Hematopoietic multipotent progenitor cell treated with erythropoietin and hydrocortisone succinate and interleukin-3 and kit ligand, for 8 days (in vitro differentiated cells): ENCODE measurements around the gene CMPK1.

Experiments used
- DNase-seq: peaks from one replicate; pipeline ENCODE4 v3.0.0-alpha.2; 2015

Gene CMPK1

GRCh38 chr1:47396671-47397196 is 63.1 kb downstream of the CMPK1 start:
- DNase-seq: no peak

GRCh38 chr1:47399138-47399845 is 65.7 kb downstream of the CMPK1 start:
- no peak for DNase-seq

GRCh38 chr1:47399846-47400155 is 66.2 kb downstream of the CMPK1 start:
- no peak for DNase-seq

GRCh38 chr1:47401761-47402160 is 68.2 kb downstream of the CMPK1 start:
- no peak for DNase-seq

GRCh38 chr1:47402591-47402990 is 69.0 kb downstream of the CMPK1 start:
- no peak for DNase-seq

GRCh38 chr1:47403321-47403910 is 69.8 kb downstream of the CMPK1 start:
- no peak for DNase-seq

GRCh38 chr1:47405697-47406096 is 72.1 kb downstream of the CMPK1 start:
- no peak for DNase-seq

- no peak for DNase-seq
These were observed 73.4 kb downstream of the CMPK1 start for GRCh38 chr1:47406966-47407365.

- no peak for DNase-seq
These were observed 73.9 kb downstream of the CMPK1 start for GRCh38 chr1:47407481-47407880.

- DNase-seq: no peak
These were observed 75.9 kb downstream of the CMPK1 start for GRCh38 chr1:47409311-47410067.

GRCh38 chr1:47410068-47410455 is 76.5 kb downstream of the CMPK1 start:
- DNase-seq: no peak

GRCh38 chr1:47411436-47411835 is 77.8 kb downstream of the CMPK1 start:
- no peak for DNase-seq

GRCh38 chr1:47412437-47412836 is 78.8 kb downstream of the CMPK1 start:
- no peak for DNase-seq

GRCh38 chr1:47415728-47416318 is 82.2 kb downstream of the CMPK1 start, which contains the start of gene FOXE3:
Gene FOXE3 (plus strand): TSS chr1:47416285. CDS start chr1:47416316, 31 bp downstream.
- DNase-seq: no peak

- DNase-seq: no peak
These were observed 83.0 kb downstream of the CMPK1 start for GRCh38 chr1:47416319-47417169.

- DNase-seq: no peak
These were observed 83.8 kb downstream of the CMPK1 start for GRCh38 chr1:47417170-47418044.

- DNase-seq: no peak
These were observed 84.5 kb downstream of the CMPK1 start for GRCh38 chr1:47418122-47418521.

- no peak for DNase-seq
These were observed 85.2 kb downstream of the CMPK1 start for GRCh38 chr1:47418681-47419325.

GRCh38 chr1:47420547-47420946 is 87.0 kb downstream of the CMPK1 start:
- no peak for DNase-seq

- DNase-seq: no peak
These were observed 90.3 kb downstream of the CMPK1 start for GRCh38 chr1:47423872-47424271.
